ENCODE measurements around the gene OCA2. TPM values are rescaled to one million over a fixed set of nuclear protein-coding genes. Genes with fewer than 3 reads are reported as not detected.

Gene OCA2
- total RNA-seq, 1 donor from 2014 or later: 0.26 TPM

- H3K27me3 ChIP-seq (ENCODE audit: control insufficient read depth, insufficient read depth, low read length): no peaks in the 10 kb centered on the region
- FAIRE-seq (no peak), DNase-seq (ENCODE audit: low read depth) (no peak)
- H3K4me3 ChIP-seq (ENCODE audit: low read depth, low read length): no peak overlapping the region
- no peaks in the 10 kb centered on the region for H3K36me3 ChIP-seq (ENCODE audit: control insufficient read depth, insufficient read depth, low read length)
- no peak for TF ChIP-seq CTCF (IDR thresholded peaks at IDR 0.05; ENCODE audit: insufficient read depth, low read length, severe bottlenecking)
These were observed 76.2 kb downstream of the OCA2 start for GRCh38 chr15:28022961-28023360.

GRCh38 chr15:28022181-28022580, 76.9 kb downstream of the OCA2 start:
- Histone ChIP-seq H3K27me3 (ENCODE audit: control insufficient read depth, insufficient read depth, low read length) (no peaks in the 10 kb centered on the region), H3K36me3 (ENCODE audit: control insufficient read depth, insufficient read depth, low read length) (no peaks in the 10 kb centered on the region), H3K4me3 (ENCODE audit: low read depth, low read length) (no peak overlapping the region)
- FAIRE-seq: no peak
- TF ChIP-seq CTCF (IDR thresholded peaks at IDR 0.05; ENCODE audit: insufficient read depth, low read length, severe bottlenecking): no peak
- no peak for DNase-seq (ENCODE audit: low read depth)

GRCh38 chr15:28021281-28022039, 77.7 kb downstream of the OCA2 start:
- Histone ChIP-seq H3K36me3 (ENCODE audit: control insufficient read depth, insufficient read depth, low read length) (no peaks in the 10 kb centered on the region), H3K4me3 (ENCODE audit: low read depth, low read length) (no peak overlapping the region), H3K27me3 (ENCODE audit: control insufficient read depth, insufficient read depth, low read length) (no peaks in the 10 kb centered on the region)
- peak; percentile 37 for TF ChIP-seq CTCF (IDR thresholded peaks at IDR 0.05; ENCODE audit: insufficient read depth, low read length, severe bottlenecking)
- peak; percentile 34 for DNase-seq (ENCODE audit: low read depth)
- FAIRE-seq: no peak

DNA sequence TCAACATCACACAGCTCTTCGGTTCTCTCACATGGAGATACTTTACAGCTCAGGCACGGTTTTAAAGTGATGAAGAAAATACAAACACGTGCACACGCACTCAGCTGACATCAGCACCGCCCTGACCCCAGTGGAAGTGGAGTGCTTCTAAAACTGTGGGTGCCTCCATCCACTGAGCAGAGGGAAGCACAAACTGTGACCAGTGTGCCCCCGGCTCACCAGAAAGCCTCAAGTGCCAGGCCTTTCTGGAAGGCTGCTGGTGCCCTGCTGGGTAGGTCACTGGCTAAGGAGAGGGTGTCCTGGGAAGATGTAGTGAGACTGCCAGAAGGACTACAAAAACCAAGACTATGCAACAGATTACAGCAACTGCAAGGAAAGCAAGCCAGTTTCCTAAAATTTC, 78.5 kb downstream of the OCA2 start:
- Histone ChIP-seq H3K4me3 (ENCODE audit: low read depth, low read length) (no peak overlapping the region), H3K27me3 (ENCODE audit: control insufficient read depth, insufficient read depth, low read length) (no peaks in the 10 kb centered on the region), H3K36me3 (ENCODE audit: control insufficient read depth, insufficient read depth, low read length) (no peaks in the 10 kb centered on the region)
- FAIRE-seq (no peak), DNase-seq (ENCODE audit: low read depth) (no peak)
- TF ChIP-seq CTCF (IDR thresholded peaks at IDR 0.05; ENCODE audit: insufficient read depth, low read length, severe bottlenecking): no peak

- Histone ChIP-seq H3K27me3 (ENCODE audit: control insufficient read depth, insufficient read depth, low read length) (no peaks in the 10 kb centered on the region), H3K36me3 (ENCODE audit: control insufficient read depth, insufficient read depth, low read length) (no peaks in the 10 kb centered on the region), H3K4me3 (ENCODE audit: low read depth, low read length) (no peak overlapping the region)
- DNase-seq (ENCODE audit: low read depth): no peak
- FAIRE-seq: no peak
- no peak for TF ChIP-seq CTCF (IDR thresholded peaks at IDR 0.05; ENCODE audit: insufficient read depth, low read length, severe bottlenecking)
These were observed 79.4 kb downstream of the OCA2 start for GRCh38 chr15:28019594-28020309.
